Endothelial cell of umbilical vein (primary cell): ENCODE results near the gene CD93. TPM values are rescaled to one million over a fixed set of nuclear protein-coding genes. Genes with fewer than 3 reads are reported as not detected.
A peak's percentile ranks its signal among the peaks of the same experiment; 100 is the strongest.

Source experiments
- Bru-seq: library from RNA; stranded (reverse); fragments of 400-500 nt; gene quantifications from one replicate; lab custom pipeline; 2021; lab: Mats Ljungman, UMichigan
- BruChase-seq, 2 experiments: library from RNA; stranded (reverse); fragments of 400-500 nt; gene quantifications; one replicate each; lab custom pipeline; 2021; lab: Mats Ljungman, UMichigan
- BruUV-seq: library from RNA; stranded (reverse); fragments of 400-500 nt; replicated peaks from 2 replicates; lab custom pipeline; 2021; lab: Mats Ljungman, UMichigan
- CTCF ChIA-PET: fragments of 300-600, 350-600 bp; sonication (Branson Sonifier 250); formaldehyde crosslinking; loops from one replicate; lab custom pipeline; 2021; ENCODE audit warnings: antibody characterized with exemption, inconsistent platforms; lab: Charles Lee
- POLR2A ChIA-PET: fragments of 300-600, 350-600 bp; sonication (Branson Sonifier 250); formaldehyde crosslinking; loops from one replicate; lab custom pipeline; 2021; ENCODE audit warnings: antibody characterized with exemption, inconsistent platforms; lab: Charles Lee
- DNase-seq: peaks from one replicate; pipeline ENCODE4 v3.0.0-alpha.2; 2011; ENCODE audit warnings: low read depth, low spot score
- FAIRE-seq: peaks from 2 replicates; lab custom pipeline; 2011; peaks lifted over from hg19 to GRCh38; lab: Jason Lieb, UNC
- H2AFZ ChIP-seq: 2 replicates; pipeline ENCODE4 v1.6.0; 2012; ENCODE audit warnings: low read depth, low read length, control low read depth, inconsistent platforms
- H3K27ac ChIP-seq: 2 replicates; pipeline ENCODE4 v1.5.1; 2011; ENCODE audit warnings: low read depth, mild to moderate bottlenecking, control low read depth, low read length, moderate library complexity; ENCODE audit not compliant: insufficient read depth
- H3K27me3 ChIP-seq, 2 experiments: 2 replicates each; pipeline versions ENCODE4 v1.6.0 to v1.6.1; 2011; ENCODE audit warnings: low read length in 2 of 2, mixed read lengths in 1 of 2; ENCODE audit not compliant: control insufficient read depth in 2 of 2, insufficient read depth in 2 of 2
- H3K36me3 ChIP-seq, 2 experiments: 2 replicates in 1 of 2; 3 replicates in 1 of 2; pipeline ENCODE4 v1.5.1; 2011; ENCODE audit warnings: low read length in 2 of 2, mild to moderate bottlenecking in 1 of 2, moderate library complexity in 1 of 2; ENCODE audit not compliant: control insufficient read depth in 2 of 2, insufficient read depth in 2 of 2; ENCODE audit errors: extremely low read depth in 1 of 2
- H3K4me1 ChIP-seq: 3 replicates; pipeline ENCODE4 v1.5.1; 2011; ENCODE audit warnings: mild to moderate bottlenecking, low read length; ENCODE audit not compliant: control insufficient read depth, insufficient read depth; ENCODE audit errors: extremely low read depth
- H3K4me2 ChIP-seq: 2 replicates; pipeline ENCODE4 v1.6.1; 2011; ENCODE audit warnings: low read length, control low read depth, mixed read lengths; ENCODE audit not compliant: insufficient read depth
- H3K4me3 ChIP-seq, 3 experiments: fragments of 200-600 bp in 1 of 3; sonication (generic), shearing (Covaris generic) in 1 of 3; replicated peaks in 1 of 3; 2 replicates each; pipeline ENCODE4 v1.5.1; 2011 to 2016; ENCODE audit warnings: control low read depth in 3 of 3, low read length in 3 of 3, mild to moderate bottlenecking in 2 of 3, inconsistent platforms in 1 of 3, low read depth in 1 of 3, moderate library complexity in 1 of 3; ENCODE audit not compliant: insufficient read depth in 1 of 3
- H3K79me2 ChIP-seq: 2 replicates; pipeline ENCODE4 v1.6.0; 2012; ENCODE audit warnings: low read length, inconsistent platforms; ENCODE audit not compliant: control insufficient read depth, insufficient read depth
- H3K9ac ChIP-seq: replicated peaks from 2 replicates; pipeline ENCODE3; 2011; ENCODE audit warnings: low read length, control low read depth; ENCODE audit not compliant: insufficient read depth; ENCODE audit errors: extremely low read depth
- H3K9me1 ChIP-seq: replicated peaks from 3 replicates; pipeline ENCODE4 v1.6.0; 2011; ENCODE audit warnings: mild to moderate bottlenecking, low read length; ENCODE audit not compliant: control insufficient read depth, insufficient read depth; ENCODE audit errors: extremely low read depth
- H3K9me3 ChIP-seq: replicated peaks from 2 replicates; pipeline ENCODE4 v1.5.1; 2012; ENCODE audit warnings: low read length, inconsistent platforms; ENCODE audit not compliant: control insufficient read depth, insufficient read depth
- H4K20me1 ChIP-seq: replicated peaks from 2 replicates; pipeline ENCODE3; 2011; ENCODE audit warnings: mild to moderate bottlenecking, low read length; ENCODE audit not compliant: control insufficient read depth, insufficient read depth; ENCODE audit errors: extremely low read depth
- CTCF ChIP-seq, 2 donors: IDR thresholded peaks; 1 replicate in 1 of 2; 2 replicates in 1 of 2; pipeline ENCODE4 v1.5.1; 2011; ENCODE audit warnings: low read length in 2 of 2, mild to moderate bottlenecking in 2 of 2, moderate library complexity in 2 of 2, control low read depth in 1 of 2, inconsistent platforms in 1 of 2, low read depth in 1 of 2; ENCODE audit not compliant: insufficient read depth in 1 of 2; ENCODE audit errors: extremely low read depth in 1 of 2
- EZH2 ChIP-seq: IDR thresholded peaks from 2 replicates; pipeline ENCODE4 v1.6.1; 2012; ENCODE audit warnings: borderline replicate concordance, low read depth, mild to moderate bottlenecking, moderate library complexity, low read length, inconsistent platforms; ENCODE audit not compliant: severe bottlenecking
- FOS ChIP-seq: IDR thresholded peaks from 2 replicates; pipeline ENCODE4 v1.6.1; 2011; ENCODE audit warnings: mild to moderate bottlenecking, low read length, moderate library complexity, borderline replicate concordance; ENCODE audit not compliant: insufficient read depth
- GATA2 ChIP-seq: IDR thresholded peaks from 2 replicates; pipeline ENCODE4 v1.7.0; 2011; ENCODE audit warnings: low read depth, mild to moderate bottlenecking, moderate library complexity, mixed read lengths, low read length; ENCODE audit not compliant: insufficient read length, insufficient read depth
- JUN ChIP-seq: IDR thresholded peaks from 2 replicates; pipeline ENCODE4 v1.6.1; 2011; ENCODE audit warnings: borderline replicate concordance, low read depth; ENCODE audit not compliant: insufficient read length, insufficient read depth
- MAX ChIP-seq: IDR thresholded peaks from 2 replicates; pipeline ENCODE4 v1.6.1; 2011; ENCODE audit not compliant: insufficient read depth, insufficient read length
- MYC ChIP-seq: IDR thresholded peaks from one replicate; pipeline ENCODE4 v1.6.1; 2011; ENCODE audit warnings: mild to moderate bottlenecking, low read depth, low read length
- POLR2A ChIP-seq: IDR thresholded peaks from 2 replicates; pipeline ENCODE4 v1.6.1; 2012; ENCODE audit warnings: low read depth, mild to moderate bottlenecking, control low read depth, low read length
- POLR2AphosphoS5 ChIP-seq: IDR thresholded peaks from 2 replicates; pipeline ENCODE4 v1.6.1; 2012; ENCODE audit warnings: low read depth, mild to moderate bottlenecking, control low read depth, low read length, moderate library complexity; ENCODE audit not compliant: insufficient read depth
- dilution Hi-C: fragments of 300-500 bp; cut with MboI; formaldehyde crosslinking; loops from one replicate; pipeline ENCODE4 v1.15.0; 2019; ENCODE audit warnings: low sequenced_read_pairs; ENCODE audit not compliant: extremely low pct_ligation_motif_present
- intact Hi-C: fragments of 100-400 bp; cut with micrococcal nuclease; formaldehyde crosslinking; loops from one replicate; pipeline ENCODE4 v1.10.0; 2022
- long read RNA-seq: library from polyadenylated mRNA; stranded (forward); transcript quantifications from one replicate; pipeline ENCODE4 v2.0.0, GENCODE V29; 2021
- polyA minus RNA-seq, 3 experiments: library from RNA; depleted of rRNA, polyadenylated mRNA; stranded (reverse); fragments of >200 nt; gene quantifications; 1 replicate in 1 of 3; 2 replicates in 2 of 3; pipeline ENCODE4 v1.2.3, GENCODE V29; 2011
- polyA plus RNA-seq, 4 experiments: library from polyadenylated mRNA; depleted of rRNA in 3 of 4; stranded (reverse) in 3 of 4; unstranded in 1 of 4; fragments of >200 nt; gene quantifications; 2 replicates each; pipeline versions ENCODE4 v1.2.1 to v1.2.3, GENCODE V29; 2011 to 2012; ENCODE audit warnings: missing spikeins in 1 of 4
- total RNA-seq: library from RNA; stranded (reverse); gene quantifications from 2 replicates; pipeline ENCODE4 v1.2.3, GENCODE V29; 2021

CD93 gene
- total RNA-seq: 346 and 413 TPM in 2 replicates
- polyA plus RNA-seq: 180 and 182 TPM in 2 replicates
- polyA plus RNA-seq (2011; cell fraction: cytosol; rRNA removed): 161 TPM in 2 replicates
- 223 and 228 TPM in 2 replicates for polyA plus RNA-seq (2011; cell fraction: nucleus; rRNA removed)
- 238 and 281 TPM in 2 replicates for polyA plus RNA-seq (2012)
- 380 and 445 TPM in 2 replicates for polyA minus RNA-seq
- not detected for polyA minus RNA-seq (2011; cell fraction: cytosol; rRNA and poly(A)+ RNA removed)
- polyA minus RNA-seq (2011; cell fraction: nucleus; rRNA and poly(A)+ RNA removed): 156 and 158 TPM in 2 replicates
- Bru-seq, nascent RNA: percentile 99 among the genes with signal in this experiment
- BruChase-seq, experiment 1, labeled RNA remaining after a 6-hour chase: percentile 100 among the genes with signal in this experiment
- BruChase-seq, experiment 2, labeled RNA remaining after a 2-hour chase: percentile 100 among the genes with signal in this experiment
- long read RNA-seq, full-length matches to known transcripts: 151 of 293 reads
- long read RNA-seq, partial matches to known transcripts: 0 of 293 reads
- long read RNA-seq, other reads (novel, unspliced or antisense): 142 of 293 reads

GRCh38 chr20:23086056-23086566, at the start of gene CD93:
Gene CD93, minus strand, starts transcription at chr20:23086324. Its CDS starts 132 bp downstream, at chr20:23086192.
- dilution Hi-C loops: no loop called here
- H3K4me3 ChIP-seq: peak within 1 kb of the TSS; percentile 30 to 93 (median 82)
- ChIA-PET CTCF (interaction anchor here (0.8 to 4.8 kb wide), 19 partner anchors 13 to 394 kb away, joined by 3 to 36 read pairs (median 11); partner anchors contain the start of gene THBD), POLR2A (interaction anchor here (0.6 to 2.8 kb wide), 11 partner anchors 14 to 272 kb away, joined by 3 to 20 read pairs (median 8); no protein-coding TSS in a partner anchor)
- peak within 1 kb of the TSS; percentile 98 for H3K27ac ChIP-seq
- FAIRE-seq: peak; percentile 99
- peak; percentile 45 for TF ChIP-seq GATA2
- TF ChIP-seq MYC: no peak
- TF ChIP-seq EZH2: no peak
- peak in 1 of 2 donors; percentile 14 for TF ChIP-seq CTCF (IDR thresholded peaks at IDR 0.05; ENCODE audit: extremely low read depth in 1 of 2, insufficient read depth in 1 of 2, low read depth in 1 of 2, low read length in 2 of 2)
- peak; percentile 49 for TF ChIP-seq JUN
- TF ChIP-seq POLR2AphosphoS5: peak; percentile 86
- peak; percentile 69 for TF ChIP-seq FOS
- TF ChIP-seq POLR2A: peak; percentile 68
- no peak for TF ChIP-seq MAX
- peak within 1 kb of the TSS; percentile 96 for H3K9ac ChIP-seq
- peak within 1 kb of the TSS; percentile 5 for H2AFZ ChIP-seq
- H3K4me1 ChIP-seq: peaks cover 53% of the 10 kb centered on the region
- H3K36me3 ChIP-seq: peaks cover 4% of the 10 kb centered on the region in 2 experiments
- intact Hi-C loops: loop anchor here (1.0 to 10.0 kb wide), 6 partner anchors 20 to 1781 kb away; partner anchors contain the start of gene XRN2
- BruUV-seq: no TSS peak
- H3K27me3 ChIP-seq: no peaks in the 10 kb centered on the region
- no peaks in the 10 kb centered on the region for H3K9me3 ChIP-seq
- peaks cover 48% of the 10 kb centered on the region for H3K79me2 ChIP-seq
- H3K4me2 ChIP-seq: peak within 1 kb of the TSS; percentile 95
- H4K20me1 ChIP-seq: no peaks in the 10 kb centered on the region
- no peaks in the 10 kb centered on the region for H3K9me1 ChIP-seq
- peak; percentile 95 for DNase-seq
